ENCODE results near the gene MYH13.

DNA sequence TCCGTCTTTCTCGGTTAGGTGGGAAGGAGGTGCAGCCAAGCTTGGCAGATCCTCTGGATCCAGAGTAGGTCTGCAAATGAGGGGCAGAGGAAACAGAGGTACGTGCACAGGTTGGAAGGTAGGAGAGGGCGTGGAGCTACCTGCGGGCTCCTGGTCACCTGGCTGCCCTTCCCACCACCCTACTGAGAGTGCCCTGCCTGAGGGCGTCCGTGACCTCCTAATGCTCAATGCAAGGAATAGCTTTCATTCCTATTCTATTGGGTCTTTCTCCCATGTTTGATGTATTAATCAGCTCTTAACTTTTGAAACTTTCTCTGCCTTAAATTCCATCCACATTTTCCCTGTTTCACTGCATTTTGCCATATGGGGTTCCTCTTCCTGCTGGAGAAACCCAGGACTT is 44.6 kb downstream of the MYH13 start:
- TF ChIP-seq, protein P1, sequence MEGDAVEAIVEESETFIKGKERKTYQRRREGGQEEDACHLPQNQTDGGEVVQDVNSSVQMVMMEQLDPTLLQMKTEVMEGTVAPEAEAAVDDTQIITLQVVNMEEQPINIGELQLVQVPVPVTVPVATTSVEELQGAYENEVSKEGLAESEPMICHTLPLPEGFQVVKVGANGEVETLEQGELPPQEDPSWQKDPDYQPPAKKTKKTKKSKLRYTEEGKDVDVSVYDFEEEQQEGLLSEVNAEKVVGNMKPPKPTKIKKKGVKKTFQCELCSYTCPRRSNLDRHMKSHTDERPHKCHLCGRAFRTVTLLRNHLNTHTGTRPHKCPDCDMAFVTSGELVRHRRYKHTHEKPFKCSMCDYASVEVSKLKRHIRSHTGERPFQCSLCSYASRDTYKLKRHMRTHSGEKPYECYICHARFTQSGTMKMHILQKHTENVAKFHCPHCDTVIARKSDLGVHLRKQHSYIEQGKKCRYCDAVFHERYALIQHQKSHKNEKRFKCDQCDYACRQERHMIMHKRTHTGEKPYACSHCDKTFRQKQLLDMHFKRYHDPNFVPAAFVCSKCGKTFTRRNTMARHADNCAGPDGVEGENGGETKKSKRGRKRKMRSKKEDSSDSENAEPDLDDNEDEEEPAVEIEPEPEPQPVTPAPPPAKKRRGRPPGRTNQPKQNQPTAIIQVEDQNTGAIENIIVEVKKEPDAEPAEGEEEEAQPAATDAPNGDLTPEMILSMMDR (IDR thresholded peaks at IDR 0.05): no peak
- no peak for TF ChIP-seq POLR2A (IDR thresholded peaks at IDR 0.05)
- TF ChIP-seq EP300 (IDR thresholded peaks at IDR 0.05): no peak
